Measurements from ENCODE around the gene NKX2-2. TPM values are rescaled to one million over a fixed set of nuclear protein-coding genes. Genes with fewer than 3 reads are reported as not detected.

Gene NKX2-2
- total RNA-seq, 2 donors from 2014 or later, result not detected

DNA sequence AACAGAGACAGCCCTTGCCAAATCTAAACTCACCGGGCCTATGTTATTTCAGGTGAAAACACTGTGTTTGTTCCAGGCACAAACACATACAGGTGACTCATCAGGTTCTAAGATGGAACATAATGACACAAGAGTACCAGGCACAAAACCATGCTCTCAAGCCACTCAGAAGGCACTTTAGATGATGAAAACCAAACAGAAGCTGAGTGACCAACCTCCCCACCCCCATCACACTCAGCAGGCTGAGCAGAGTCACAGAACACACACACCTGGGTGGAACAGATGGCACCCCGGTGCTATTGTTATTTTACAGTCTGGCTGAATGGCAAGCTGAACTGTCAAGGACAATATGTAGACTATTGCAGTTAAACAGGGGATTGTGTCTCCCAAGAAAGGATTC, 20.6 kb upstream of the NKX2-2 start:
- ATAC-seq, result no peak
- Mint-ChIP-seq H3K4me1 (ENCODE audit: low read depth in 2 of 2) (no peaks in the 10 kb centered on the region), H3K4me3 (no peak overlapping the region)

DNA sequence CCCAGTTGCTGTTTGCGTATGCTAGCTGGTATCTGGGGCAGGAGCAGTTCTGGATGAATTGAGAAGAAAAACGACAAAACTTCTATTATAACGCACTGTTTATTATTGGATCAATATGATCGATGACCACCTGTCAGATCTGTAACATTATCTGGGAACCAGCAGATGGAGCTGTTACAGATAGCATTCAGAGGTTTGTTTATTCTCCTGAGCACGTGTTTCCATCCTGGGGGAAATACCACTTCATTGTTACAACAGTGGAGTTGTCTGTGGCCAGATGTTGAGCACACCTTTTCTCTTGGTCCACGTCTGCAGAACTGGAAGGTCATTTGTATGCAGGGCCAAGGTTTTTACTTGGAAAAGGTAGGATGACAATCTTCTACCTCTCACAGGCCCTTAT, 16.0 kb upstream of the NKX2-2 start:
- Mint-ChIP-seq H3K36me3 (no peaks in the 10 kb centered on the region), H3K27me3 (peaks cover 52 to 75% of the 10 kb centered on the region in 2 donors), H3K4me1 (ENCODE audit: low read depth in 2 of 2) (no peaks in the 10 kb centered on the region), H3K4me3 (no peak overlapping the region), H3K27ac (no peak overlapping the region), H3K9me3 (no peaks in the 10 kb centered on the region)
- ATAC-seq, result no peak
- no peak for DNase-seq (ENCODE audit: low spot score)

More for the DNA sequence above, 20.6 kb upstream of the NKX2-2 start:
- Mint-ChIP-seq H3K27ac (no peak overlapping the region), H3K36me3 (no peaks in the 10 kb centered on the region), H3K27me3 (peaks cover 30 to 52% of the 10 kb centered on the region in 2 donors), H3K9me3 (no peaks in the 10 kb centered on the region)
- no peak for DNase-seq (ENCODE audit: low spot score)

DNA sequence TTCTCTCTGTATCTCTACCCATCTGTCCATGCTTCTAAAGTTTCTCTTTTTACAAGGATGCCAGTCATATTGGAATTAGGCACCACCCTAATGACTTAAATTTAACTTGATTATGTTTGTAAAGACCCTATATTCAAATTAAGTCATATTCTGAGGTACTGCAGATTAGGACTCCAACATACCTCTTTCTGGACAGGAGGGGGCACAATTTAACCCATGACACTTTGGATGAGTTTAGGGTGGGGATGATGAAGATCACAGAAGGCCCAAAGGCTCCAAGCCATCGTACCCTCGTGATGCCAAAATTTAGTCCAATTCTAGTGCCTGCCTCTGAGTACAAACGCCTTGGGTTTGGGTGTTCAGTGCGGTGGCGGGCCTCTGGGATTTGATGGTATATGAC, 15.0 kb upstream of the NKX2-2 start:
- H3K4me1 Mint-ChIP-seq (ENCODE audit: low read depth in 2 of 2), result no peaks in the 10 kb centered on the region

DNA sequence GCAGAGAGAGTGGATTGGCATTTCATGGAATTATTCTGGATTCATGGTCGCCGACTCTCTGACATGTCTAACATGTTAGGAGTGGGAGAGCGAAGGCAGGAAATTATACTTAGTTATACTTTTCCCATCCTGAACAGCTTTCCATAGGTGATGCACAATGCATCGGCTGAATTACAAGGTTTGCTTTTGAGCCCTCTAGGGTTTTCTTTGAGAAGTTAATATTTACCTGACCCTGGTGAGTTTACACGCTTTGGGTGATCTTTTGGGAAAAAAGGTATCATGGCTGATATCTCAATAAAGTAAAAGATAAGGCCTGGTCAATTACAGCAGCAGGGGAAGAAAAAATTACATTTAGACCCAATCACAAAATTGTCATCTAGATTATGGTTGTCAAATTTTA, 14.0 kb upstream of the NKX2-2 start:
- ATAC-seq (no peak), DNase-seq (ENCODE audit: low spot score) (no peak)
- Mint-ChIP-seq H3K4me1 (ENCODE audit: low read depth in 2 of 2) (peaks cover 0 to 3% of the 10 kb centered on the region in 2 donors), H3K27ac (no peak overlapping the region), H3K36me3 (no peaks in the 10 kb centered on the region), H3K27me3 (peaks cover 59 to 81% of the 10 kb centered on the region in 2 donors), H3K4me3 (no peak overlapping the region), H3K9me3 (no peaks in the 10 kb centered on the region)

More for the DNA sequence above, 15.0 kb upstream of the NKX2-2 start:
- no peak for ATAC-seq
- H3K27ac Mint-ChIP-seq, result no peak overlapping the region
- H3K36me3 Mint-ChIP-seq, result no peaks in the 10 kb centered on the region
- H3K9me3 Mint-ChIP-seq, result no peaks in the 10 kb centered on the region
- H3K4me3 Mint-ChIP-seq, result no peak overlapping the region
- DNase-seq (ENCODE audit: low spot score), result no peak
- H3K27me3 Mint-ChIP-seq, result peaks cover 55 to 78% of the 10 kb centered on the region in 2 donors

DNA sequence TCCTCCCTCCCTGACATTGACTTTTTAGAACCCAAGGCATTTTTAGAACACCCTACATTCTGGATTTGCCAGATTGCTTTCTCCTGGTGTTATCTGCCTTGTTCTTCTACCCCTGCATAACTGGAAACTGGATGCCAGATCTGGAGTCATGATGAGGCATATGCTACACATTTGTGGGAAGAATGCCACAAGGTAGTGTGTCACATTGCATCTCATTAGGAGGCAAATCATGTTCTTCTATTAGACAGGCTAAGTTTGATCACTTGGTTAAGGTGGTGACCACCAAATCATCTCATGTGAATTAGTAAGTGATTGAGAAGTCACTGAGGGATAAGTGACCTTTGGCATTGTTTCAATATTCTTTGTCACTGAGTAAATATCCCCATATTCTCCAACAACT, 12.9 kb upstream of the NKX2-2 start:
- H3K27me3 Mint-ChIP-seq, result peaks cover 52 to 72% of the 10 kb centered on the region in 2 donors
- no peak for ATAC-seq
- H3K4me3 Mint-ChIP-seq, result no peak overlapping the region
- H3K9me3 Mint-ChIP-seq, result no peaks in the 10 kb centered on the region
- peaks cover 0 to 3% of the 10 kb centered on the region in 2 donors for H3K4me1 Mint-ChIP-seq (ENCODE audit: low read depth in 2 of 2)
- H3K27ac Mint-ChIP-seq, result no peak overlapping the region
- DNase-seq (ENCODE audit: low spot score), result no peak
- H3K36me3 Mint-ChIP-seq, result no peaks in the 10 kb centered on the region

DNA sequence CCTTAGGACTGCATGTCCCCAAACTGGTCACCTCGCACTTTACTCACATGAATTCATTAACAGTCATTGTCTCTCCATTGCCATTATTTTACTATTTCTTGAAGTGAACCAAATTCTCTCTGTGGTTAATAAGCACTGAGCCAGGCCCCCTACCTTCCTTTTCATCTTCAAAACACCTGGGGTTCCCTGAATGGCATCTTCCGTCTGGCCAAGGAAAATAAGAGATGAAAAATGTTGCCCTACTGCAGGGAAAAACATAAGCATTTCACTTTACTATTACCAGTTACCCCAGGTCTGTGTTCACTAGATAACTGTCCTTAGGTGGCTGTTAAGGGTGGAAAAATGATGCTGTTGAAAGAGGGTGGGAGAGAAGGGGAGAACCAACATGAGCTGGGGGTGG, 10.0 kb upstream of the NKX2-2 start:
- Mint-ChIP-seq H3K4me1 (ENCODE audit: low read depth in 2 of 2) (peaks cover 0 to 6% of the 10 kb centered on the region in 2 donors), H3K27me3 (peaks cover 70 to 81% of the 10 kb centered on the region in 2 donors), H3K27ac (no peak overlapping the region), H3K9me3 (no peaks in the 10 kb centered on the region), H3K4me3 (no peak overlapping the region), H3K36me3 (no peaks in the 10 kb centered on the region)
- ATAC-seq (no peak), DNase-seq (ENCODE audit: low spot score) (no peak)

DNA sequence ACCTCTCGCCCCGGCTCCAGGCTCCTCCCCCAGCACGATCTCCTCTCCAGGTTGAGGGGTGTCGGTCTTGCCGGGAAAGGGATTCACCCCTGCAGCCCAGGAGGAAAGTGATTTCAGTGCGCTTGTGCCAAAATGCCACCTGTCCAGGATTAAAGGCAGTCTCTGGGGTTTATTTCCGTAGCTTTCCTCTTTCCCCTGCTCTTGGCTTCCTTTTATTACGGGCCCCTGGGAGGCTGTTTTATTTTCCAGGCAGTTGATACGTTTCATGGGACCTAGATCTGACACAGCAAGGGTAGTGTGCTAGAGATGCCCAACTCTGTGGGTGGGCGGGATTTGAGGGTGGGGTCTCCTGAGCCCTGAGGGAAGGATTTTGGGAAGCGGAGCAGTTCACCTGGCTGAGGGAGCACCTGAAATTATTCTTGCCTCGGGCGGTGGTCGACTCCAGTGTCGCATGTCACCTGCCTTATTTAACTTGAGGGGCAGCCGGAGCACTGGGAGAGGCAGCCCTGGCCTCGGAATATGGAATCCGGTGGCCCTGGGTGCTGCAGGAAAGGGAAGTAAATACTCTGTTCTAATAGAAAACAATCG, 9.5 kb upstream of the NKX2-2 start:
- ATAC-seq (no peak), DNase-seq (ENCODE audit: low spot score) (no peak)
- H3K27ac Mint-ChIP-seq, result no peak overlapping the region
- H3K4me3 Mint-ChIP-seq, result no peak overlapping the region
- H3K4me1 Mint-ChIP-seq (ENCODE audit: low read depth in 2 of 2), result peaks cover 0 to 6% of the 10 kb centered on the region in 2 donors
- H3K27me3 Mint-ChIP-seq, result peaks cover 65 to 80% of the 10 kb centered on the region in 2 donors
- H3K9me3 Mint-ChIP-seq, result no peaks in the 10 kb centered on the region
- no peaks in the 10 kb centered on the region for H3K36me3 Mint-ChIP-seq

DNA sequence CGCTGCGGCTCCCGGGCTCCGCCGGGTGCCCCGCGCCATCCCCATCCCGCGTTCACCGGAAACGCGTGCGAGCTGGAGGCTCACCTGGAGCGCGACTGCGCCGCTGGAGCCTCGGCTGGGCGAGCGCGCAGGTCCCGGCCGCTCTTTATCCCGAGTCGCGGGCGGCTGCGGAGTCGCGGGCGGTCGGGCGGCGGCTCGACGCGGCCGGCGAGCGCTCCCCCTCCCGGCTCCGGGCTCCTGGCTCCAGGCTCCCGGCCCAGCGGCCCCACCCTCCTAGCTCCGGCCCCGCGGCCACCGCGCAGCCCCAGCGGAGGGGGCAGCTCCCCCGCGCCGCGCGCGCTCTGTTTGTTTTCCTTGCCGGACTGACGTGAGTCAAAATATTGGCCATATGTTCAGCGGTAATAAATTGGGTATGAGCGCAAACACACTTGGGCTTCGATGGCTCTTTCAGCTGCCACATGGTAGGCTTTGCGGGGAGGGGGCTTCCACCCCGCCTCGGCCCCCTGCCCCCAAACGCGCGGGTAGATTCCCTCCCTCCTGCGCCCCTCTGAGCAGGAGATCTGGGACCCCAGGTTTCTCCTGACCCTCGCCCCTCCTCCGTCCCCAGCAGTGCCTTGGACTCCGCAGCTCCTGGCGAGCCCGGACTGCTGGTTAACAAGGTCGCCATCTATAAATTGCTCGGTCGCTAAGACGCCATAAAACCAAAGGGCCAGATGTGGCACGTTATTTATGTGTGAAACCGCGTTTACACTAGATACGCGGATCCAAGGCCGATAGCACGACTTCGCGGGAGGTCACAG, 8.8 kb upstream of the NKX2-2 start:
- Mint-ChIP-seq H3K27me3 (peaks cover 68 to 84% of the 10 kb centered on the region in 2 donors), H3K36me3 (no peaks in the 10 kb centered on the region), H3K27ac (no peak overlapping the region), H3K4me3 (no peak overlapping the region), H3K9me3 (no peaks in the 10 kb centered on the region), H3K4me1 (ENCODE audit: low read depth in 2 of 2) (peaks cover 0 to 6% of the 10 kb centered on the region in 2 donors)
- ATAC-seq (no peak), DNase-seq (ENCODE audit: low spot score) (no peak)

DNA sequence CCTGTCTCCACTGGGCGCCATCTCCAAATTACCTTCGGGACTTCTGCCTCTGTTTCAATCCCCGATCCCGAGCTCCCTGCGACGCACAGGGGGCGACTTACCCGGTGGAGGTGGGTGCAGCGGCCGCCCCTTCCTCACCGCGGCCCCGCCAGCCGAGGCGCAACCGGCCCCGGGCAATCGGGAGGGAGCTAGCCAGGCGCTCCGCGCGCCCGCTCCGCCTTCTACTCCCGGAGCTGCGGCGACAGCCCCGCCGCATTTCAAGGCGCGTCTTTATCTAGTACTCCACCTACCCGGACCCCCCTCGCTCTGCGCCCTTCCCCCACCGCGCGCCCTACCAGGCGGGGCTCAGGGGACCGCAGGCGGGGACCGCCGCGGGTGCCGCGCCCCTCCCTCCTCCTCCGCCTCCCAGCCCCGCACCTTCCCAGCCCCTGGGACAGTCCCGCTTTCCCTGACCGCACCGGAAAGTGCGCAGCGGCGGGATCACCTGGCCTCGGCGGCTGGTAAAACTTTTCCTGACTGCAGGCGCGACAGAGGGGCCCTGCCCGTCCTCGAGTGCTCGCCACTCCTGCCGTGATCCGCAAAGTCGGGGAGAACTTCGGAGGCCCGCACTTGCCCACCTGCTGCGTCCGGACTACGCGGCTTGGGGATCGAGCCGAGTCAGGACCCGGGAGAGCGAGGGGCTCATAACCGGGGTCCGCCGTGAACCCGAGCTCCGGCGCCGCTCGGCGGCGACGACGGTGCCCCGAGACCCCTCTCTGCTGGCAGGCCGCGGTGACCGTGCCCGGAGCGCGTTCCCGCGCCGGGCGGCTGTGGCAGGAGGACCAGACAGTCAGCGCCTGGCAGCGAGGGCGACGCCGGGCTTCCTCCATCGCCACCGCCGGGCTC, 8.0 kb upstream of the NKX2-2 start:
- H3K27ac Mint-ChIP-seq, result no peak overlapping the region
- no peaks in the 10 kb centered on the region for H3K36me3 Mint-ChIP-seq
- no peak for ATAC-seq
- DNase-seq (ENCODE audit: low spot score), result no peak
- H3K4me3 Mint-ChIP-seq, result no peak overlapping the region
- H3K4me1 Mint-ChIP-seq (ENCODE audit: low read depth in 2 of 2), result peaks cover 0 to 6% of the 10 kb centered on the region in 2 donors
- H3K27me3 Mint-ChIP-seq, result peaks cover 68 to 84% of the 10 kb centered on the region in 2 donors
- H3K9me3 Mint-ChIP-seq, result no peaks in the 10 kb centered on the region

DNA sequence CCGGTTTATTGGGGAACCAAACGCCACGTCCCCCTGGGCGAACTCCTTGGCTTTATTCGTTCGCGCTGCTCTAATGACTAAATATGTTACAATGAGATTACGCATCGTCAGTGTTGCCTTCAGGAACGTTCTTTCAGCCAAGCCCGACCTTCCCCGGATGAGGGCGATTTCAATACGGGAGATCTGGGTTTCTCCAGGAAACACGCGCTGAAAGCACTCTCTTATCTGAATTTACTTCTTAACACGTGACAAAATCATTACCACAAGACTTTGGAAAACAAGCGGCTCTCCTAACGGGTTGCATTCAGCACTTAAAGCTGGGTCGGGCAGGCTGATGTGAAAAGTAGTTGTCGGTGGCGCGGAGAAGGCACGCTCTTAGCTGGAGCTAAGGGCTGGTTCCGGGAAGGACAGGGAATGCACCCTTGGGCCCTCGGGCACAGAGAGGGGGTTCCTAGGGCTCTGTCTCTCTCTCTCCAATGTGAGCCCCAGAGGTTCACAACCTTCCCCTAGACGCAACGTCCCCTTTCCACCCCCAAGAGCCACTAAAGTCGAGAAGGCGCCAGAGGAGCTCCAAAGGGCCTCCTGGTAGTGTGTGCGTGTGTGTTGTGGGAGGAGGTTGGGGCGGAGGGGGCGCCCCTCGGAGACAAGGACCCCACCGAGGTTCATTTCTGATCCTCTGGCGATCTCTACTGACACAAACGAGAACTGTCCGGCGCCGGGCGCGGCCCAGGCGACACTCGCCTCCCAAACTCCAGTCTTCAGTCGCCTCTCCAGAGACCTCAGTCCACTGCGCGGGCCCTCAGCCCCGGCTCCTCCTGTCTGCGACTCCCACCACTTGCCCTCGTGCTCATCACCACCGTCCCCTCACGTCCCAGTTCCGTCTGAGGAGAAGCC, 7.1 kb upstream of the NKX2-2 start:
- Mint-ChIP-seq H3K36me3 (no peaks in the 10 kb centered on the region), H3K4me3 (no peak overlapping the region), H3K4me1 (ENCODE audit: low read depth in 2 of 2) (peaks cover 0 to 10% of the 10 kb centered on the region in 2 donors), H3K27me3 (peaks cover 68 to 84% of the 10 kb centered on the region in 2 donors), H3K9me3 (no peaks in the 10 kb centered on the region), H3K27ac (no peak overlapping the region)
- ATAC-seq (no peak), DNase-seq (ENCODE audit: low spot score) (no peak)

DNA sequence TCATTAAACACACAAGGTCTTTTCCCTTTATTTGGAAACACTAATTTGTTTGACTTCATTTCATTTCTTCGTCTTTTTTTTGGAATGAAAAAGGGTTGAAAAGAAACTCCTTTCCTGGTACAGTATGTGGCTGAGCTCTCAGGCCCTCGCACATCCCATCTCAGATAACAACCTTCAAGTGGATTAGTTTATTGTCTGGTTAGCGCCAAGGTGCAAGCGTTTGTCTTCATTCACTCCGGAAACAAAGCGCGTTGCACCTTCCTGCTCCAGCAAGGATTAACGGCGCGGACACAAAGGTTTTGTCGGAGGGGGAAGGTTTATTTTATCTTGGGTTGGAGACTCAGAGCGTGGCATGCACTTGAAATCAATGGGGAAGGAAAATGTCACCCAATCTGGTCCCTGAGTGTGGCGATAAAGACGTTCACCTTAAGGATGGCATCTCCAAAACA, 5.3 kb upstream of the NKX2-2 start:
- Mint-ChIP-seq H3K27me3 (peaks cover 59 to 69% of the 10 kb centered on the region in 2 donors), H3K9me3 (no peaks in the 10 kb centered on the region), H3K4me1 (ENCODE audit: low read depth in 2 of 2) (peaks cover 0 to 10% of the 10 kb centered on the region in 2 donors), H3K36me3 (no peaks in the 10 kb centered on the region), H3K27ac (no peak overlapping the region), H3K4me3 (no peak overlapping the region)
- ATAC-seq, result no peak
- no peak for DNase-seq (ENCODE audit: low spot score)

DNA sequence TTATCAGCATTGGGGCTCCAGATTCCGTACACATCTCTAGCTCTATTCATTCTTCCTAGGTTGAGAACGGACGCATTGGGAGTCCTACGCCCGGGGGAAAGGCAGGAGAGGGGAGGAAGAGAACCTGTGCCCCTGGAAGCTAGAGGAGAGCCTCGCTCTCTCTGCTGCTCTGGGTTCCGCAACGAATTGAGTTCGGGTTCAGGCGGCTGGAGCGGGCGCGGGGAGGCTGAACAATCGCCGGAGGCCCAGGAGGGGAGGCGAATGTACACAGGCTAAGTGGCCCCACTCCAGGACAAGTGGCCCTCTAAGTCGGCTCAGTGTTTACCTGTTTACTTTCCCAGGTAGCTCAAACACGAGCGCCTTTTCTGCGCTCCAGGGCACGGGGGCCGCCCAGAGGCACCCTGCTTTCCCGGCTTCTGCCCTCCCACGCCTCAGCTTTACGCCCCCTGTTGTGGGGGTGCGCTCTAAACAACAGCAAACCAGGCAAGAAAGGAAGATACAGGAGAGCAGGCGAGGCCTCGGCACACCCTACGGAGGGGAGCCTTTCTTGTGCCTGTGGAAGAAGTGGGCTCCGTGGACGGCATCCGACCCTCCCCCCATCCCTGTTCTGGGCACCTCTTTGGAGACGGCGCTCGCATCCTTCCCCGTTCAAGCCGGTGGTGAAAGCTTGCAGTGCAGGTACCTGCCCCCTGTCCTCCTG, 4.6 kb upstream of the NKX2-2 start:
- Mint-ChIP-seq H3K9me3 (no peaks in the 10 kb centered on the region), H3K36me3 (no peaks in the 10 kb centered on the region), H3K4me3 (no peak overlapping the region), H3K27ac (no peak overlapping the region), H3K27me3 (peaks cover 56 to 62% of the 10 kb centered on the region in 2 donors), H3K4me1 (ENCODE audit: low read depth in 2 of 2) (peaks cover 0 to 10% of the 10 kb centered on the region in 2 donors)
- DNase-seq (ENCODE audit: low spot score), result no peak
- ATAC-seq, result no peak
